GM23338 (cell line): Measurements from ENCODE around the gene MTCH2.

Experiments
- CREB1 ChIP-seq: fragments of 250-450 bp; sonication (Bioruptor Pico); IDR thresholded peaks from 2 replicates; pipeline ENCODE4 v1.5.0; 2020; ENCODE audit warnings: low read depth, mild to moderate bottlenecking, moderate library complexity
- CTCF ChIP-seq, 2 experiments: fragments of 200-600 bp in 1 of 2; sonication (generic) in 1 of 2; conservative IDR thresholded peaks; 2 replicates each; pipeline versions ENCODE4 v1.5.1 to v1.6.1; 2016 to 2017; ENCODE audit warnings: antibody characterized with exemption in 2 of 2, low read depth in 2 of 2, mild to moderate bottlenecking in 2 of 2, moderate library complexity in 1 of 2
- EZH2 ChIP-seq: fragments of 200-600 bp; sonication (generic); IDR thresholded peaks from one replicate; pipeline ENCODE4 v1.8.0; 2017; ENCODE audit warnings: antibody characterized with exemption, mild to moderate bottlenecking, low read depth; ENCODE audit not compliant: unreplicated experiment
- EZH2phosphoT487 ChIP-seq: fragments of 200-600 bp; sonication (generic); IDR thresholded peaks from one replicate; pipeline ENCODE4 v1.8.1; 2018; ENCODE audit warnings: antibody characterized with exemption; ENCODE audit not compliant: unreplicated experiment
- JUNB ChIP-seq: IDR thresholded peaks from one replicate; pipeline ENCODE4 v1.6.1; 2016; ENCODE audit warnings: antibody characterized with exemption; ENCODE audit not compliant: unreplicated experiment
- POLR2AphosphoS5 ChIP-seq: IDR thresholded peaks from 2 replicates; pipeline ENCODE4 v1.6.1; 2016; ENCODE audit warnings: antibody characterized with exemption, low read depth
- STAT1 ChIP-seq: IDR thresholded peaks from one replicate; pipeline ENCODE4 v1.6.1; 2016; ENCODE audit warnings: antibody characterized with exemption; ENCODE audit not compliant: unreplicated experiment
- ZNF114 ChIP-seq: fragments of 250-450 bp; sonication (Bioruptor Pico); IDR thresholded peaks from 2 replicates; pipeline ENCODE4 v1.5.0; 2020; ENCODE audit warnings: mild to moderate bottlenecking, moderate library complexity
- TF ChIP-seq, protein P1 (sequence below): IDR thresholded peaks from 2 replicates; pipeline ENCODE4 v1.6.1; 2016; ENCODE audit warnings: antibody characterized with exemption
- TF ChIP-seq, protein P2 (sequence below): IDR thresholded peaks from one replicate; pipeline ENCODE4 v1.6.1; 2018; ENCODE audit warnings: antibody characterized with exemption; ENCODE audit not compliant: unreplicated experiment

DNA sequence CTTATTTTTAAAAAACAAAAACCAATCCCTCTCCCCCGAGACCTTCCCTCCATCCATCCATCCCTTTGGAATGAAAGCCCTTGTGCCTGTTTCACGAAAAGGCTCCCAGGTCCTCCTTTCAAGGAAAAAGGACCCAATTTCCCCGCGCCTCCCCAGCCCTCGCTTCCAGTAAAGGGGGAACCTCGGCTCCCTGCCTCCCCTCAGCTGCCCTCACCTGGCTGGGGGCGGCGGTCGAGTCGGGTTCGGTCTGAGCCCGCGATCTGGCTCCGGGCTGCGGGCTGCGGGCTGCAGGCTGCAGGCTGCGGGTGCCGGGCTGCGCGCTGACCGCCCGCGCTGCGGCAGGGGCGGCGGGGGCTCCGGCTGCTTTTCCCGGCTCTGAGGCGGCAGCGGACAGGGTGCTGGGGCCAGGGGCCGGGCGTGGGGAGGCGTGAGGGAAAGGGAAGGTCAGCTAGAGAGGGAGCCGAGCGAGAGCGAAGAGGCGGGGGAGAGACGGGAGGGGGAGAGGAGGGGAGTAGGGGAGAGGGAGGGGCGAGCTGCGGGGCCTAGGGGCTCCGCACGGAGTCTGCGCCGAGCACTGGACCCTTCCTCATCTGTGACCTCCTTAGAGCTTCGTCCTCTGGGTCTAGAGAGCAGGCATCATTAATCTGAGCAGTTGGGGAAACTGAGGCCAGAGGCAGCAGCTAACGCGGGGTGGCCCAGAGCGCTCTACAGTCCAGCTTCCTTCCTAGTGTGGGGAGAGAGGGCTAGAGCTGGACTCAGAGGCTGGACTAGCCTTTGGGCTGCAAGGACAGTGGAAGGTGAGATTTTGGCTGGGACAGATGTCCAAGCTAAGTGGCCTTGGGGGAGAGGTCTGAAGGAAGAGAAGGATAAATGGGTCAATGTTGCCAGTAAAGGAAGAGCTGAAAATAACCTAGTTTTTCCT is 48.2 kb downstream of the MTCH2 start, which contains the start of gene C1QTNF4:
- TF ChIP-seq POLR2AphosphoS5 (no peak), CTCF (conservative IDR thresholded peaks at IDR 0.05; ENCODE audit: low read depth in 2 of 2) (no peak), EZH2 (peak; percentile 52), JUNB (no peak), CREB1 (CRISPR knock-in tag) (no peak), EZH2phosphoT487 (no peak), STAT1 (no peak), ZNF114 (CRISPR knock-in tag) (no peak)
- TF ChIP-seq, protein P1, sequence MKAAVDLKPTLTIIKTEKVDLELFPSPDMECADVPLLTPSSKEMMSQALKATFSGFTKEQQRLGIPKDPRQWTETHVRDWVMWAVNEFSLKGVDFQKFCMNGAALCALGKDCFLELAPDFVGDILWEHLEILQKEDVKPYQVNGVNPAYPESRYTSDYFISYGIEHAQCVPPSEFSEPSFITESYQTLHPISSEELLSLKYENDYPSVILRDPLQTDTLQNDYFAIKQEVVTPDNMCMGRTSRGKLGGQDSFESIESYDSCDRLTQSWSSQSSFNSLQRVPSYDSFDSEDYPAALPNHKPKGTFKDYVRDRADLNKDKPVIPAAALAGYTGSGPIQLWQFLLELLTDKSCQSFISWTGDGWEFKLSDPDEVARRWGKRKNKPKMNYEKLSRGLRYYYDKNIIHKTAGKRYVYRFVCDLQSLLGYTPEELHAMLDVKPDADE = no peak
- TF ChIP-seq, protein P2, sequence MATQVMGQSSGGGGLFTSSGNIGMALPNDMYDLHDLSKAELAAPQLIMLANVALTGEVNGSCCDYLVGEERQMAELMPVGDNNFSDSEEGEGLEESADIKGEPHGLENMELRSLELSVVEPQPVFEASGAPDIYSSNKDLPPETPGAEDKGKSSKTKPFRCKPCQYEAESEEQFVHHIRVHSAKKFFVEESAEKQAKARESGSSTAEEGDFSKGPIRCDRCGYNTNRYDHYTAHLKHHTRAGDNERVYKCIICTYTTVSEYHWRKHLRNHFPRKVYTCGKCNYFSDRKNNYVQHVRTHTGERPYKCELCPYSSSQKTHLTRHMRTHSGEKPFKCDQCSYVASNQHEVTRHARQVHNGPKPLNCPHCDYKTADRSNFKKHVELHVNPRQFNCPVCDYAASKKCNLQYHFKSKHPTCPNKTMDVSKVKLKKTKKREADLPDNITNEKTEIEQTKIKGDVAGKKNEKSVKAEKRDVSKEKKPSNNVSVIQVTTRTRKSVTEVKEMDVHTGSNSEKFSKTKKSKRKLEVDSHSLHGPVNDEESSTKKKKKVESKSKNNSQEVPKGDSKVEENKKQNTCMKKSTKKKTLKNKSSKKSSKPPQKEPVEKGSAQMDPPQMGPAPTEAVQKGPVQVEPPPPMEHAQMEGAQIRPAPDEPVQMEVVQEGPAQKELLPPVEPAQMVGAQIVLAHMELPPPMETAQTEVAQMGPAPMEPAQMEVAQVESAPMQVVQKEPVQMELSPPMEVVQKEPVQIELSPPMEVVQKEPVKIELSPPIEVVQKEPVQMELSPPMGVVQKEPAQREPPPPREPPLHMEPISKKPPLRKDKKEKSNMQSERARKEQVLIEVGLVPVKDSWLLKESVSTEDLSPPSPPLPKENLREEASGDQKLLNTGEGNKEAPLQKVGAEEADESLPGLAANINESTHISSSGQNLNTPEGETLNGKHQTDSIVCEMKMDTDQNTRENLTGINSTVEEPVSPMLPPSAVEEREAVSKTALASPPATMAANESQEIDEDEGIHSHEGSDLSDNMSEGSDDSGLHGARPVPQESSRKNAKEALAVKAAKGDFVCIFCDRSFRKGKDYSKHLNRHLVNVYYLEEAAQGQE = no peak
